SK-N-MC (cell line): ENCODE measurements around the gene CTNNA3.

Source experiments
- DNase-seq: peaks from one replicate; pipeline ENCODE4 v3.0.0-alpha.2; 2011; ENCODE audit warnings: low read depth, low spot score
- H3K27ac ChIP-seq: fragments of 200-600 bp; sonication (generic); 2 replicates; pipeline ENCODE4 v1.5.1; 2016; ENCODE audit warnings: mixed run types
- H3K36me3 ChIP-seq: fragments of 200-600 bp; sonication (generic); 2 replicates; pipeline ENCODE4 v1.6.1; 2017; ENCODE audit warnings: antibody characterized with exemption, low read length, mixed read lengths; ENCODE audit not compliant: insufficient read depth
- H3K4me3 ChIP-seq: fragments of 200-600 bp; sonication (generic); 2 replicates; pipeline ENCODE4 v1.5.1; 2016
- H3K9ac ChIP-seq: fragments of 200-600 bp; sonication (generic); 2 replicates; pipeline ENCODE4 v1.8.0; 2017; ENCODE audit warnings: mixed run types, mixed read lengths; ENCODE audit not compliant: insufficient read length
- H3K9me3 ChIP-seq: fragments of 200-600 bp; sonication (generic); 2 replicates; pipeline ENCODE4 v1.6.1; 2017; ENCODE audit warnings: low read depth, mild to moderate bottlenecking, antibody characterized with exemption, low read length, moderate library complexity, mixed read lengths
- EZH2 ChIP-seq: fragments of 200-600 bp; sonication (generic); IDR thresholded peaks from one replicate; pipeline ENCODE4 v1.6.1; 2017; ENCODE audit warnings: antibody characterized with exemption
- FOXP2 ChIP-seq: optimal IDR thresholded peaks from 2 replicates; pipeline ENCODE3; 2011; ENCODE audit warnings: mild to moderate bottlenecking, moderate library complexity; ENCODE audit not compliant: insufficient read depth; ENCODE audit errors: extremely low read length, control extremely low read depth
- POLR2AphosphoS5 ChIP-seq: IDR thresholded peaks from 2 replicates; pipeline ENCODE4 v1.6.1; 2012; ENCODE audit warnings: mild to moderate bottlenecking, low read depth, low read length, borderline replicate concordance

Gene CTNNA3

GRCh38 chr10:66852811-66853210, 843.2 kb downstream of the CTNNA3 start:
- TF ChIP-seq FOXP2 (no peak), EZH2 (no peak), POLR2AphosphoS5 (no peak)
- no peak for DNase-seq
- no peaks in the 10 kb centered on the region for H3K36me3 ChIP-seq
- H3K27ac ChIP-seq: no peak overlapping the region
- no peak overlapping the region for H3K9ac ChIP-seq
- H3K9me3 ChIP-seq: no peaks in the 10 kb centered on the region
- no peak overlapping the region for H3K4me3 ChIP-seq

GRCh38 chr10:66848856-66849255, 847.1 kb downstream of the CTNNA3 start:
- no peak for TF ChIP-seq EZH2
- TF ChIP-seq POLR2AphosphoS5: no peak
- no peak for TF ChIP-seq FOXP2
- Histone ChIP-seq H3K4me3 (no peak overlapping the region), H3K36me3 (no peaks in the 10 kb centered on the region), H3K9me3 (no peaks in the 10 kb centered on the region), H3K9ac (no peak overlapping the region), H3K27ac (no peak overlapping the region)
- DNase-seq: no peak

GRCh38 chr10:66844176-66844942, 851.6 kb downstream of the CTNNA3 start:
- no peak for TF ChIP-seq FOXP2
- TF ChIP-seq POLR2AphosphoS5: no peak
- no peak for TF ChIP-seq EZH2
- no peak overlapping the region for H3K9ac ChIP-seq
- no peaks in the 10 kb centered on the region for H3K9me3 ChIP-seq
- H3K36me3 ChIP-seq: no peaks in the 10 kb centered on the region
- H3K4me3 ChIP-seq: no peak overlapping the region
- DNase-seq: no peak
- no peak overlapping the region for H3K27ac ChIP-seq

- no peak for DNase-seq
- no peak overlapping the region for H3K27ac ChIP-seq
- no peak for TF ChIP-seq POLR2AphosphoS5
- no peak for TF ChIP-seq EZH2
- no peak for TF ChIP-seq FOXP2
- no peaks in the 10 kb centered on the region for H3K9me3 ChIP-seq
- H3K36me3 ChIP-seq: no peaks in the 10 kb centered on the region
- no peak overlapping the region for H3K9ac ChIP-seq
- H3K4me3 ChIP-seq: no peak overlapping the region
These were observed 852.6 kb downstream of the CTNNA3 start for GRCh38 chr10:66843396-66843795.

- Histone ChIP-seq H3K9ac (no peak overlapping the region), H3K9me3 (no peaks in the 10 kb centered on the region), H3K36me3 (no peaks in the 10 kb centered on the region), H3K4me3 (no peak overlapping the region), H3K27ac (no peak overlapping the region)
- TF ChIP-seq FOXP2 (no peak), EZH2 (no peak), POLR2AphosphoS5 (no peak)
- DNase-seq: no peak
These were observed 853.1 kb downstream of the CTNNA3 start for GRCh38 chr10:66842867-66843266.

- H3K36me3 ChIP-seq: no peaks in the 10 kb centered on the region
- H3K9me3 ChIP-seq: no peaks in the 10 kb centered on the region
- TF ChIP-seq POLR2AphosphoS5 (no peak), EZH2 (no peak), FOXP2 (no peak)
- H3K9ac ChIP-seq: no peak overlapping the region
- no peak overlapping the region for H3K4me3 ChIP-seq
- no peak overlapping the region for H3K27ac ChIP-seq
- DNase-seq: no peak
These were observed 853.6 kb downstream of the CTNNA3 start for GRCh38 chr10:66842371-66842770.

- Histone ChIP-seq H3K4me3 (no peak overlapping the region), H3K27ac (no peak overlapping the region), H3K36me3 (no peaks in the 10 kb centered on the region), H3K9ac (no peak overlapping the region), H3K9me3 (no peaks in the 10 kb centered on the region)
- no peak for DNase-seq
- TF ChIP-seq POLR2AphosphoS5 (no peak), EZH2 (no peak), FOXP2 (no peak)
These were observed 857.3 kb downstream of the CTNNA3 start for GRCh38 chr10:66838656-66839055.

- no peak for DNase-seq
- Histone ChIP-seq H3K9me3 (no peaks in the 10 kb centered on the region), H3K27ac (no peak overlapping the region), H3K9ac (no peak overlapping the region), H3K36me3 (no peaks in the 10 kb centered on the region), H3K4me3 (no peak overlapping the region)
- TF ChIP-seq POLR2AphosphoS5 (no peak), EZH2 (no peak), FOXP2 (no peak)
These were observed 858.0 kb downstream of the CTNNA3 start for GRCh38 chr10:66837990-66838389.

GRCh38 chr10:66837335-66837734, 858.7 kb downstream of the CTNNA3 start:
- H3K9ac ChIP-seq: no peak overlapping the region
- TF ChIP-seq FOXP2: no peak
- TF ChIP-seq EZH2: no peak
- TF ChIP-seq POLR2AphosphoS5: no peak
- no peaks in the 10 kb centered on the region for H3K36me3 ChIP-seq
- H3K9me3 ChIP-seq: no peaks in the 10 kb centered on the region
- no peak overlapping the region for H3K27ac ChIP-seq
- H3K4me3 ChIP-seq: no peak overlapping the region
- DNase-seq: peak; percentile 2
